HepG2 (cell line): ENCODE data around the gene BTRC. TPM values are rescaled to one million over a fixed set of nuclear protein-coding genes. Genes with fewer than 3 reads are reported as not detected.
A peak's percentile ranks its signal among the peaks of the same experiment; 100 is the strongest.

Source experiments
- ATAC-seq: fragments of 200-7000 bp; cut with Tn5 transposase; 3 replicates; pipeline ENCODE4 v1.9.1; 2020; ENCODE audit warnings: mild to moderate bottlenecking, moderate library complexity
- BruUV-seq: library from RNA; stranded (reverse); fragments of 400-500 nt; replicated peaks from 2 replicates; lab custom pipeline; 2021; lab: Mats Ljungman, UMichigan
- CTCF ChIA-PET: fragments of 300-600 bp; formaldehyde crosslinking; extraction: SDS; loops from one replicate; lab custom pipeline; 2021; ENCODE audit warnings: low total read pairs, inconsistent platforms, low intra/inter-chr PET ratio; lab: Yijun Ruan, JAX
- POLR2A ChIA-PET: fragments of 350-600 bp; sonication (Branson Sonifier 250); formaldehyde crosslinking; loops from one replicate; lab custom pipeline; 2020; ENCODE audit warnings: antibody characterized with exemption, inconsistent platforms; lab: Yijun Ruan, JAX
- DNase-seq: peaks from one replicate; pipeline ENCODE4 v3.0.0-alpha.2; 2015; ENCODE audit warnings: low spot score
- FAIRE-seq: peaks from 3 replicates; lab custom pipeline; 2011; peaks lifted over from hg19 to GRCh38; lab: Jason Lieb, UNC
- H2AFZ ChIP-seq: one replicate; pipeline ENCODE4 v1.6.1; 2011; ENCODE audit warnings: low read length, inconsistent platforms
- H3K27ac ChIP-seq: fragments of 300-600 bp; 3 replicates; pipeline ENCODE4 v1.8.0; 2011; ENCODE audit warnings: mixed run types, mild to moderate bottlenecking, mixed read lengths, low read length, inconsistent platforms; ENCODE audit not compliant: insufficient read depth; ENCODE audit errors: extremely low read length
- H3K27me3 ChIP-seq, 2 experiments: fragments of 200-600 bp in 1 of 2; 2 replicates in 1 of 2; 3 replicates in 1 of 2; pipeline versions ENCODE4 v1.6.0 to v1.8.0; 2011; ENCODE audit warnings: low read length in 2 of 2, mild to moderate bottlenecking in 2 of 2, moderate library complexity in 2 of 2, inconsistent platforms in 1 of 2; ENCODE audit not compliant: insufficient read depth in 2 of 2, control insufficient read depth in 1 of 2
- H3K36me3 ChIP-seq, 2 experiments: fragments of 200-600 bp in 1 of 2; replicated peaks in 1 of 2; 2 replicates in 1 of 2; 3 replicates in 1 of 2; pipeline versions ENCODE4 v1.5.1 to v1.8.0; 2011; ENCODE audit warnings: low read length in 2 of 2, inconsistent platforms in 1 of 2; ENCODE audit not compliant: insufficient read depth in 2 of 2, control insufficient read depth in 1 of 2
- H3K4me1 ChIP-seq: 2 replicates; pipeline ENCODE4 v1.5.1; 2012; ENCODE audit warnings: low read length, inconsistent platforms; ENCODE audit not compliant: insufficient read depth
- H3K4me2 ChIP-seq: 2 replicates; pipeline ENCODE4 v1.6.0; 2011; ENCODE audit warnings: low read depth, low read length, inconsistent platforms
- H3K4me3 ChIP-seq, 3 experiments: fragments of 200-600 bp in 1 of 3; sonication (generic), shearing (Covaris generic) in 1 of 3; replicated peaks in 1 of 3; 2 replicates each; pipeline ENCODE4 v1.5.1; 2011 to 2016; ENCODE audit warnings: low read length in 3 of 3, inconsistent platforms in 2 of 3, low read depth in 2 of 3, mild to moderate bottlenecking in 2 of 3, control low read depth in 1 of 3, mixed read lengths in 1 of 3; ENCODE audit not compliant: insufficient read depth in 1 of 3
- H3K79me2 ChIP-seq: one replicate; pipeline ENCODE4 v1.6.1; 2011; ENCODE audit warnings: low read length, inconsistent platforms; ENCODE audit not compliant: insufficient read depth
- H3K9ac ChIP-seq: 2 replicates; pipeline ENCODE4 v1.6.0; 2011; ENCODE audit warnings: mild to moderate bottlenecking, low read depth, low read length, inconsistent platforms; ENCODE audit not compliant: insufficient read depth
- H3K9me3 ChIP-seq: 2 replicates; pipeline ENCODE4 v1.5.1; 2012; ENCODE audit warnings: mild to moderate bottlenecking, low read length
- H4K20me1 ChIP-seq: 2 replicates; pipeline ENCODE4 v1.6.0; 2011; ENCODE audit warnings: inconsistent platforms, mild to moderate bottlenecking, low read length, moderate library complexity; ENCODE audit not compliant: insufficient read depth
- AGO2 ChIP-seq: fragments of 200-400 bp; formaldehyde crosslinking; optimal IDR thresholded peaks from 2 replicates; pipeline ENCODE3; 2017; ENCODE audit warnings: mild to moderate bottlenecking, low read depth, low read length, moderate library complexity
- ATF7 ChIP-seq, 2 experiments: fragments of 450-650 bp in 1 of 2; sonication (generic) in 1 of 2; formaldehyde crosslinking in 1 of 2; IDR thresholded peaks; 2 replicates each; pipeline versions ENCODE4 v1.4.0 to v1.6.1; 2016 to 2020; ENCODE audit warnings: antibody characterized with exemption in 1 of 2, mild to moderate bottlenecking in 1 of 2, missing genetic modification reagents in 1 of 2
- ESRRA ChIP-seq: sonication (generic); formaldehyde crosslinking; IDR thresholded peaks from 2 replicates; pipeline ENCODE4 v1.5.1; 2020; ENCODE audit warnings: mild to moderate bottlenecking, low read depth, missing genetic modification reagents
- POGK ChIP-seq: sonication (generic); formaldehyde crosslinking; conservative IDR thresholded peaks from 2 replicates; pipeline ENCODE4 v1.8.0; 2022; ENCODE audit warnings: mild to moderate bottlenecking, moderate library complexity, missing genetic modification reagents
- RARA ChIP-seq: IDR thresholded peaks from 2 replicates; pipeline ENCODE4 v1.6.1; 2016; ENCODE audit warnings: missing genetic modification reagents, missing compliant biosample characterization
- ZNF235 ChIP-seq: sonication (generic); formaldehyde crosslinking; IDR thresholded peaks from 2 replicates; pipeline ENCODE4 v1.8.1; 2023; ENCODE audit warnings: mild to moderate bottlenecking, missing genetic modification reagents, borderline replicate concordance
- WGBS: methylation state at CpG from one replicate; pipeline ENCODE4 v1.1.6; 2017; ENCODE audit warnings: low lambda C conversion rate; 5-methylcytosine and 5-hydroxymethylcytosine counted together
- in situ Hi-C: cut with HindIII; loops from 2 replicates; pipeline ENCODE4 v1.10.0; 2017; ENCODE audit warnings: low pct_unique_long_range_greater_than_20kb; ENCODE audit not compliant: extremely low pct_ligation_motif_present
- intact Hi-C: fragments of 100-400 bp; cut with micrococcal nuclease; formaldehyde crosslinking; loops from one replicate; pipeline ENCODE4 v1.10.0; 2022; ENCODE audit not compliant: unreplicated experiment
- polyA plus RNA-seq, 8 experiments: library from polyadenylated mRNA; depleted of rRNA in 3 of 8; stranded (reverse) in 7 of 8; unstranded in 1 of 8; fragments of >200 nt; fragmentation: Illumina TruSeq in 4 of 8; extraction: Trizol in 4 of 8; gene quantifications; 2 replicates each; pipeline versions ENCODE4 v1.2.1 to v1.2.3, GENCODE V29; 2011 to 2016; ENCODE audit warnings: low read depth in 4 of 8, missing spikeins in 1 of 8, mixed read lengths in 1 of 8; ENCODE audit not compliant: insufficient read depth in 1 of 8
- total RNA-seq, 5 experiments: library from RNA; depleted of rRNA; stranded (reverse); fragments of >200 nt; fragmentation: Illumina TruSeq; extraction: Trizol; gene quantifications; 2 replicates each; pipeline ENCODE4 v1.2.3, GENCODE V29; 2016; ENCODE audit warnings: low read depth in 1 of 5
- TF ChIP-seq, protein P1 (sequence below): sonication (generic); formaldehyde crosslinking; IDR thresholded peaks from 2 replicates; pipeline ENCODE4 v1.4.0; 2020; ENCODE audit warnings: missing genetic modification reagents
- TF ChIP-seq, protein P2 (sequence below): sonication (generic); formaldehyde crosslinking; IDR thresholded peaks from 2 replicates; pipeline ENCODE4 v1.5.0; 2020; ENCODE audit warnings: mild to moderate bottlenecking, missing genetic modification reagents

Gene BTRC
- total and polyA plus RNA-seq, 2 of the 13 experiments (the other 11 are each of a cell fraction or from before 2014, with no cell fraction given): 12.0 to 14.4 TPM

GRCh38 chr10:101559596-101560297, 205.8 kb downstream of the BTRC start:
- Histone ChIP-seq H3K36me3 (no peaks in the 10 kb centered on the region), H4K20me1 (no peaks in the 10 kb centered on the region), H3K9me3 (no peaks in the 10 kb centered on the region), H3K27me3 (peaks cover 0 to 5% of the 10 kb centered on the region in 2 experiments; a peak in 1 of 5 replicates), H3K4me3 (no peak overlapping the region), H3K27ac (no peak overlapping the region), H3K9ac (no peak overlapping the region), H3K4me1 (peaks cover 13% of the 10 kb centered on the region), H3K4me2 (no peak overlapping the region), H2AFZ (no peak overlapping the region), H3K79me2 (no peaks in the 10 kb centered on the region)
- no TSS peak for BruUV-seq
- ATAC-seq: peak; percentile 14
- DNase-seq: no peak
- FAIRE-seq: no peak
- in situ Hi-C loops: no loop called here
- WGBS: 66% methylated on average over 11 of the region's 12 CpGs
- CTCF ChIA-PET: no interaction called here
- POLR2A ChIA-PET: no interaction called here
- TF ChIP-seq ZNF235 (CRISPR knock-in tag) (no peak), POGK (CRISPR knock-in tag) (0 out of 2 replicates have a peak, but pooled peaks have one; percentile 46)
- intact Hi-C loops: no loop called here

DNA sequence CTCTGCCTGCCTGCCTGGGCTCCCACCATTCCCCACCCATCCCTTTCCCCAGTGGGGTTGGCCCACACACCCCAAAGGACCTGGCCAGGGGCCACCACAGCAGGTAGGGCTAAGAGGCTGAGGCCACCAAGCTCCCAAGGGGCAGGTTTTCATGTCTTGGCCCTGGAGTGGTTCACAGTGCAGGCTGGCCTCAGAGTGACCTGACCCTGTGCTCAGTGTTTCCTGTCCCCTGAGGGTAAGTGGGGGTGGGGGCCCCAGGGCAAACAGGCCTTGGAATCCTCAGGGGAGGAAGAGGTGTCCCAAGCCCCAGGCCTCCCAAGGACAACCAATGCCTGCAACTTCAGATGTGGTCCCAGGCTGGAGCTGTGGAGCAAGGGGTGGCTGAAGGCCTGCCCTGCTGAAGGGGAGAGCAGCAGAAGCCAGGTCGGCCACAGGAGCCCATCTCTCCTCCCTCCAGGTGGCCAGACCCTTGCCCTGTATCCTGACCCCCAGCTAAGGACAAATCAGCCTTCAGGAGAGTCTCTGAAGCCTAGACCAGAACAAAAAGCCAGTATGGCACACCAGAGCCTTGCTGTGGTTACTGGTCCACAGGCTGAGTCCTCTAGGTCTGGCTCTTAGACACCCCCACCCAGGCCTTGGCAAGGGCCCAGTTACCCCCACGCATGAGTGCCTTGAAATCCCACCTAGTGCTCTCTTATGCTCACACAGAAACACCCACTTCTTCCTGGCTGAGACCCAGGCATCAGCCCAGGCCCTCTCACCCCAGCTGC, 206.5 kb downstream of the BTRC start:
- Histone ChIP-seq H3K4me1 (peaks cover 13% of the 10 kb centered on the region), H3K79me2 (no peaks in the 10 kb centered on the region), H4K20me1 (no peaks in the 10 kb centered on the region), H3K27me3 (peaks cover 0 to 12% of the 10 kb centered on the region in 2 experiments; a peak in 3 of 5 replicates), H3K4me2 (no peak overlapping the region), H3K4me3 (no peak overlapping the region), H3K9ac (no peak overlapping the region), H3K9me3 (no peaks in the 10 kb centered on the region), H3K27ac (no peak overlapping the region), H2AFZ (no peak overlapping the region), H3K36me3 (no peaks in the 10 kb centered on the region)
- peak; percentile 34 for TF ChIP-seq AGO2
- TF ChIP-seq, protein P1, sequence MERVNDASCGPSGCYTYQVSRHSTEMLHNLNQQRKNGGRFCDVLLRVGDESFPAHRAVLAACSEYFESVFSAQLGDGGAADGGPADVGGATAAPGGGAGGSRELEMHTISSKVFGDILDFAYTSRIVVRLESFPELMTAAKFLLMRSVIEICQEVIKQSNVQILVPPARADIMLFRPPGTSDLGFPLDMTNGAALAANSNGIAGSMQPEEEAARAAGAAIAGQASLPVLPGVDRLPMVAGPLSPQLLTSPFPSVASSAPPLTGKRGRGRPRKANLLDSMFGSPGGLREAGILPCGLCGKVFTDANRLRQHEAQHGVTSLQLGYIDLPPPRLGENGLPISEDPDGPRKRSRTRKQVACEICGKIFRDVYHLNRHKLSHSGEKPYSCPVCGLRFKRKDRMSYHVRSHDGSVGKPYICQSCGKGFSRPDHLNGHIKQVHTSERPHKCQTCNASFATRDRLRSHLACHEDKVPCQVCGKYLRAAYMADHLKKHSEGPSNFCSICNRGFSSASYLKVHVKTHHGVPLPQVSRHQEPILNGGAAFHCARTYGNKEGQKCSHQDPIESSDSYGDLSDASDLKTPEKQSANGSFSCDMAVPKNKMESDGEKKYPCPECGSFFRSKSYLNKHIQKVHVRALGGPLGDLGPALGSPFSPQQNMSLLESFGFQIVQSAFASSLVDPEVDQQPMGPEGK (CRISPR knock-in tag): peak; percentile 70
- no peak for TF ChIP-seq ATF7 (IDR thresholded peaks at IDR 0.05)
- no peak for TF ChIP-seq ATF7 (CRISPR knock-in tag; IDR thresholded peaks at IDR 0.05)
- TF ChIP-seq, protein P2, sequence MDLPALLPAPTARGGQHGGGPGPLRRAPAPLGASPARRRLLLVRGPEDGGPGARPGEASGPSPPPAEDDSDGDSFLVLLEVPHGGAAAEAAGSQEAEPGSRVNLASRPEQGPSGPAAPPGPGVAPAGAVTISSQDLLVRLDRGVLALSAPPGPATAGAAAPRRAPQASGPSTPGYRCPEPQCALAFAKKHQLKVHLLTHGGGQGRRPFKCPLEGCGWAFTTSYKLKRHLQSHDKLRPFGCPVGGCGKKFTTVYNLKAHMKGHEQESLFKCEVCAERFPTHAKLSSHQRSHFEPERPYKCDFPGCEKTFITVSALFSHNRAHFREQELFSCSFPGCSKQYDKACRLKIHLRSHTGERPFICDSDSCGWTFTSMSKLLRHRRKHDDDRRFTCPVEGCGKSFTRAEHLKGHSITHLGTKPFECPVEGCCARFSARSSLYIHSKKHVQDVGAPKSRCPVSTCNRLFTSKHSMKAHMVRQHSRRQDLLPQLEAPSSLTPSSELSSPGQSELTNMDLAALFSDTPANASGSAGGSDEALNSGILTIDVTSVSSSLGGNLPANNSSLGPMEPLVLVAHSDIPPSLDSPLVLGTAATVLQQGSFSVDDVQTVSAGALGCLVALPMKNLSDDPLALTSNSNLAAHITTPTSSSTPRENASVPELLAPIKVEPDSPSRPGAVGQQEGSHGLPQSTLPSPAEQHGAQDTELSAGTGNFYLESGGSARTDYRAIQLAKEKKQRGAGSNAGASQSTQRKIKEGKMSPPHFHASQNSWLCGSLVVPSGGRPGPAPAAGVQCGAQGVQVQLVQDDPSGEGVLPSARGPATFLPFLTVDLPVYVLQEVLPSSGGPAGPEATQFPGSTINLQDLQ (CRISPR knock-in tag): no peak
- peak; percentile 29; the same call in 1 of the 2 replicates for TF ChIP-seq RARA (CRISPR knock-in tag)
- no peak for TF ChIP-seq ESRRA (CRISPR knock-in tag)
- CTCF ChIA-PET: no interaction called here
- FAIRE-seq (no peak), ATAC-seq (peak; percentile 52), DNase-seq (no peak)
- WGBS: 18% methylated on average over 2 of the region's 2 CpGs
- intact Hi-C loops: no loop called here
- POLR2A ChIA-PET: interaction anchor here (1.0 kb wide), 1 partner anchor 11 kb away, joined by 3 read pairs; no protein-coding TSS in a partner anchor
- BruUV-seq: no TSS peak
- in situ Hi-C loops: no loop called here
